ENCODE results near the gene PNKD. TPM values are rescaled to one million over a fixed set of nuclear protein-coding genes. Genes with fewer than 3 reads are reported as not detected.
A peak's percentile ranks its signal among the peaks of the same experiment; 100 is the strongest.
"Not testable (repeated sequence)": the region's sequence is repeated elsewhere in the genome, so short reads cannot be mapped to it uniquely, and the experiment has no call there.

The PNKD gene
- total RNA-seq, 1 donor from 2014 or later: 10.3 TPM

DNA sequence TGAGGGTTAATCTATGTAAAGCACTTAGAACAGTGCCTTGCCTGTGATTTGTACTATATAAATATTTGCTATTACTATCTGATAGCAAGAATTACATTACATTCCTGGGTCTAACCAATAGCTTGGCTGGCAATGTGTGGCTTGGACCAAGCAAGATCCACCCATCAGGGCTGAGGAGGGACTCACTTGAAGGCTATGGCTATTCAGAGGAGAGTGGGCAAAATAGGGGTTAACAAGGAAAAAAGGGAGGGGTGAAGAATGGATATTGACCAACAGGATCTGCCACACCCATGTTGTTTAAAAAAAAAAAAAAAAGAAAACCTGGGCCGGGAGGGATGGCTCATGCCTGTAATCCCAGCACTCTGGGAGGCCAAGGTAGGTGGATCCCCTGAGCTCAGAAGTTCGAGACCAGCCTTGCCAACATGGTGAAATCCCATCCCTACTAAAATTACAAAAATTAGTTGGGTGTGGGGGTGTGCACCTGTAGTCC is 42.0 kb downstream of the PNKD start:
- FAIRE-seq: no peak

DNA sequence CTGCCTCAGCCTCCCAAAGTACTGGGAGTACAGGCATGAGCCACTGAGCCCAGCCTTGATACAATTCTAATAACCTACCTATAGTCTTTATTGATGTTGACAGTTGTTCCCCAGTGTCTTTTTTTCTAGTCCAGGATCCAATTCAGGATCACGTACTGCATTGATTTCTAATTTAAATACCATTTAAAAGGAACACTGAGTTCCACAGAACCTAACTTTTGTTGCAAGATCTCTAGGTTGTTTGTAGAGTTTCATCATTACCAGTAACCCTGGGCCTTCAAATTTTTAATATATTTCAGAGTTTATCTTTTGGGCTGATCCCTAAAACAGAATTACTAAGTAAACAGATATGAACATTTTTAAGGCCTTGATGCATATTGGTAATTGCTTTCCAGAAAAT is 43.0 kb downstream of the PNKD start:
- TF ChIP-seq, protein P1, sequence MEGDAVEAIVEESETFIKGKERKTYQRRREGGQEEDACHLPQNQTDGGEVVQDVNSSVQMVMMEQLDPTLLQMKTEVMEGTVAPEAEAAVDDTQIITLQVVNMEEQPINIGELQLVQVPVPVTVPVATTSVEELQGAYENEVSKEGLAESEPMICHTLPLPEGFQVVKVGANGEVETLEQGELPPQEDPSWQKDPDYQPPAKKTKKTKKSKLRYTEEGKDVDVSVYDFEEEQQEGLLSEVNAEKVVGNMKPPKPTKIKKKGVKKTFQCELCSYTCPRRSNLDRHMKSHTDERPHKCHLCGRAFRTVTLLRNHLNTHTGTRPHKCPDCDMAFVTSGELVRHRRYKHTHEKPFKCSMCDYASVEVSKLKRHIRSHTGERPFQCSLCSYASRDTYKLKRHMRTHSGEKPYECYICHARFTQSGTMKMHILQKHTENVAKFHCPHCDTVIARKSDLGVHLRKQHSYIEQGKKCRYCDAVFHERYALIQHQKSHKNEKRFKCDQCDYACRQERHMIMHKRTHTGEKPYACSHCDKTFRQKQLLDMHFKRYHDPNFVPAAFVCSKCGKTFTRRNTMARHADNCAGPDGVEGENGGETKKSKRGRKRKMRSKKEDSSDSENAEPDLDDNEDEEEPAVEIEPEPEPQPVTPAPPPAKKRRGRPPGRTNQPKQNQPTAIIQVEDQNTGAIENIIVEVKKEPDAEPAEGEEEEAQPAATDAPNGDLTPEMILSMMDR (IDR thresholded peaks at IDR 0.05; ENCODE audit: insufficient read depth, low read length, severe bottlenecking): no peak
- FAIRE-seq: no peak
- no peak for DNase-seq (ENCODE audit: low read depth)
- H3K4me3 ChIP-seq (ENCODE audit: low read depth, low read length): no peak overlapping the region
- H3K27me3 ChIP-seq (ENCODE audit: control insufficient read depth, insufficient read depth, low read length): no peaks in the 10 kb centered on the region
- H3K36me3 ChIP-seq (ENCODE audit: control insufficient read depth, insufficient read depth, low read length): no peaks in the 10 kb centered on the region

More for the DNA sequence above, 42.0 kb downstream of the PNKD start:
- DNase-seq (ENCODE audit: low read depth): no peak
- Histone ChIP-seq H3K36me3 (ENCODE audit: control insufficient read depth, insufficient read depth, low read length) (no peaks in the 10 kb centered on the region), H3K4me3 (ENCODE audit: low read depth, low read length) (no peak overlapping the region), H3K27me3 (ENCODE audit: control insufficient read depth, insufficient read depth, low read length) (no peaks in the 10 kb centered on the region)
- TF ChIP-seq, protein P1 (IDR thresholded peaks at IDR 0.05; ENCODE audit: insufficient read depth, low read length, severe bottlenecking): no peak

DNA sequence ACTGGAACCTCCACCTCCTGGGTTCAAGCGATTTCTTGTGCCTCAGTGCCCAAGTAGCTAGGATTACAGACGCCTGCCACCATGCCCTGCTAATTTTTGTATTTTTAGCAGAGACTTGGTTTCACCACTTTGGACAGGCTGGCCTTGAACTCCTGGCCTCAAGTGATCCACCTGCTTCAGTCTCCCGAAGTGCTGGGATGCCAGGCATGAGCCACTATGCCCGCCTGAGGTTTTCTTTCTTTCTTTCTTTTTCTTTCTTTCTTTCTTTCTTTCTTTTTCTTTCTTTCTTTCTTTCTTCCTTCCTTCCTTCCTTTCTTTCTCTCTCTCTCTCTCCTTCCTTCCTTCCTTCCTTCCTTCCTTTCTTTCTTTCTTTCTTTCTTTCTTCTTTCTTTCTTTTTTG is 44.4 kb downstream of the PNKD start:
- not testable (repeated sequence) for H3K27me3 ChIP-seq (ENCODE audit: control insufficient read depth, insufficient read depth, low read length); H3K4me3 ChIP-seq (ENCODE audit: low read depth, low read length); H3K36me3 ChIP-seq (ENCODE audit: control insufficient read depth, insufficient read depth, low read length); FAIRE-seq; DNase-seq (ENCODE audit: low read depth)

DNA sequence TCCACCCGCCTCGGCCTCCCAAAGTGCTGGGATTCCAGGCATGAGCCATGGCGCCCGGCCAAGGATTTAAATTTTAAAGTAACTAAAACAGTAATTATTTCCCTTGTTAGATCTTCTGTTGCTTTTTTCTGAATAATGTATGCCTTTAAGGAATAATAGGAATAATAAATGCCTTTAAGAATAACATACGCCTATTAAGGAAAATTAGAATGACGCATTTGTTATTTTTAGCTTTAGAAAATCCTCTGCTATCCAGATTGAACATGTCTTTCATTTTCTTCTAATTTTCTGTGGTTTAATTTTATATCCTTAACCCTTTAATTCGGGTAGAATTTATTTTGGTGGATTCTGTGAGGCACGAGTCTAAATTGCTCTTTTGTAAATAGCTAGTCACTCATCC is 45.1 kb downstream of the PNKD start:
- no peak for FAIRE-seq
- Histone ChIP-seq H3K4me3 (ENCODE audit: low read depth, low read length) (no peak overlapping the region), H3K27me3 (ENCODE audit: control insufficient read depth, insufficient read depth, low read length) (no peaks in the 10 kb centered on the region), H3K36me3 (ENCODE audit: control insufficient read depth, insufficient read depth, low read length) (no peaks in the 10 kb centered on the region)
- TF ChIP-seq, protein P1 (IDR thresholded peaks at IDR 0.05; ENCODE audit: insufficient read depth, low read length, severe bottlenecking): no peak
- DNase-seq (ENCODE audit: low read depth): no peak

DNA sequence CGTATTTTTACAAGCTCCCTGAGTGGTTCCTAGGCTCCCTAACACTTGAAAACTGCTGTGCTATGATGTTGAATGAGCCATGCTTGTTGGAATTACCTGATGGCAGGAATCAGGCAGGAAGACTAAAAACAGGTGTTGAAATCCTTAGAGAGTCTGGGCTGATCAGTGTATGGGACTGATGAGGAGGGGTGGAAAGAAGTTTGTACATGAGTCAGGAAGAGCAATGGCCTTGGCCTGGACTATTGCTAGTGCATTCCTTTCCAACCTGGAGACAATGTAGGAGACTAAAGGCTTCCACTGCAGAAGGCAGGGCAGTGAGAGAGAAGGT is 46.9 kb downstream of the PNKD start:
- DNase-seq (ENCODE audit: low read depth) (peak; percentile 24), FAIRE-seq (no peak)
- H3K4me3 ChIP-seq (ENCODE audit: low read depth, low read length): no peak overlapping the region
- no peaks in the 10 kb centered on the region for H3K27me3 ChIP-seq (ENCODE audit: control insufficient read depth, insufficient read depth, low read length)
- TF ChIP-seq, protein P1 (IDR thresholded peaks at IDR 0.05; ENCODE audit: insufficient read depth, low read length, severe bottlenecking): no peak
- H3K36me3 ChIP-seq (ENCODE audit: control insufficient read depth, insufficient read depth, low read length): no peaks in the 10 kb centered on the region

DNA sequence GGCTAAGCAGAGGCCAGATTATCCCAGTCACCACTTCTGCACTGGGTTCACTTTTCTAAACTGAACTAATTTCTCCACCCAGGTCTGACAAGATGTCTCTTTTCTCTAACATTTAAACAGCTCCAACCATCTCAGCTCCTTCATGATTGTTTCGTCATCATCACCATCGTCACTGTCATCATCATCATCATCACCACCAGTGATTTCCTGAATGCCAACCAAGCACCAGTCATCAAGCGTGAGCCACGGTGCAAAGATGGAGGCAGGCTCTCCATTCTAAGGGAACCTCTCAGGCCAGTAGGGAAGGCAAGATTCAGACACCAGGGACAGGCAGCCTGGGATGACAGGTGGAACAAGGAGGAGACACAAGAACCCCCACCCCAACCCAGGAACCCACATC is 47.5 kb downstream of the PNKD start:
- no peaks in the 10 kb centered on the region for H3K36me3 ChIP-seq (ENCODE audit: control insufficient read depth, insufficient read depth, low read length)
- no peak for FAIRE-seq
- no peaks in the 10 kb centered on the region for H3K27me3 ChIP-seq (ENCODE audit: control insufficient read depth, insufficient read depth, low read length)
- no peak overlapping the region for H3K4me3 ChIP-seq (ENCODE audit: low read depth, low read length)
- TF ChIP-seq, protein P1 (IDR thresholded peaks at IDR 0.05; ENCODE audit: insufficient read depth, low read length, severe bottlenecking): no peak
- no peak for DNase-seq (ENCODE audit: low read depth)
